Left ventricle myocardium inferior (tissue), 1 donor: ENCODE data around the gene TTC39B. TPM values are rescaled to one million over a fixed set of nuclear protein-coding genes. Genes with fewer than 3 reads are reported as not detected.
A peak's percentile ranks its signal among the peaks of the same experiment; 100 is the strongest.

Experiments
- DNase-seq: peaks from one replicate; pipeline ENCODE4 v3.0.0-alpha.2; 2020
- H3K27ac ChIP-seq: fragments of 200-600 bp; replicated peaks from 2 replicates; pipeline ENCODE4 v1.8.0; 2021
- H3K27me3 ChIP-seq: fragments of 200-600 bp; 2 replicates; pipeline ENCODE4 v1.8.0; 2021; ENCODE audit warnings: low read depth
- H3K36me3 ChIP-seq: fragments of 200-600 bp; 2 replicates; pipeline ENCODE4 v1.8.0; 2021
- H3K4me1 ChIP-seq: fragments of 200-600 bp; 2 replicates; pipeline ENCODE4 v1.8.0; 2021
- H3K4me3 ChIP-seq: fragments of 200-600 bp; 2 replicates; pipeline ENCODE4 v1.8.0; 2021; ENCODE audit warnings: mild to moderate bottlenecking, moderate library complexity
- H3K9me3 ChIP-seq: fragments of 200-600 bp; replicated peaks from 2 replicates; pipeline ENCODE4 v1.8.0; 2021
- intact Hi-C: fragments of 100-400 bp; cut with micrococcal nuclease; formaldehyde crosslinking; loops from one replicate; pipeline ENCODE4 v1.11.0; 2022
- total RNA-seq: library from RNA; stranded (reverse); fragmentation: NEBNext Ultra II Directional; extraction: Animal tissue kit (Norgen Biotek cat#: 25700); gene quantifications from one replicate; pipeline ENCODE4 v1.2.1, GENCODE V29; 2021
- TF ChIP-seq, protein P1 (sequence below): fragments of 200-600 bp; IDR thresholded peaks from 2 replicates; pipeline ENCODE4 v1.8.0; 2021; ENCODE audit warnings: antibody characterized with exemption, mild to moderate bottlenecking, borderline replicate concordance
- donor health status: DM: no; HTN: yes; CAD: no; lungs with severe emphysema.

Gene TTC39B
- total RNA-seq, 1 donor from 2014 or later, result 1.6 TPM

DNA sequence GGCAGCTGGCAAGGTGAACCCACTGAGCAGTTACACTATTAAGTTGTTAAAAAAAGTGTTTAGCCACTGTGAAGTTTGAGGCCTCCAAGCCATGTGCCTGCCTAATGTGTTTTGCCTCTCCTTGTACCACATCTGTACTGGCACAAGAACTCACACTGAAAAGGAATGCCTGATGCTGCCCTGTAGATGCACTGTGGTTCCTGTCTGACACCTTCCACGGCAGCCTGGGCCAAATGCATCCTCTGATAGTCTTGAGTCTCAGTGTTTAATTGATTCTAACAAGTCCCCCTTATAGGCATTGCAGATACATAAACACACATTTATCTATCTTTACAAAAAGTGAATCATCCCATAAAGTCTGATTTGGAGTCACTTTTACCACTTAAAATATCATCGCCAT lies 169.9 kb downstream of the TTC39B start:
- Histone ChIP-seq H3K27ac (no peak overlapping the region), H3K27me3 (no peaks in the 10 kb centered on the region), H3K4me1 (peaks cover 7% of the 10 kb centered on the region), H3K9me3 (no peaks in the 10 kb centered on the region), H3K36me3 (no peaks in the 10 kb centered on the region), H3K4me3 (no peak overlapping the region)
- no peak for DNase-seq
- TF ChIP-seq, protein P1, sequence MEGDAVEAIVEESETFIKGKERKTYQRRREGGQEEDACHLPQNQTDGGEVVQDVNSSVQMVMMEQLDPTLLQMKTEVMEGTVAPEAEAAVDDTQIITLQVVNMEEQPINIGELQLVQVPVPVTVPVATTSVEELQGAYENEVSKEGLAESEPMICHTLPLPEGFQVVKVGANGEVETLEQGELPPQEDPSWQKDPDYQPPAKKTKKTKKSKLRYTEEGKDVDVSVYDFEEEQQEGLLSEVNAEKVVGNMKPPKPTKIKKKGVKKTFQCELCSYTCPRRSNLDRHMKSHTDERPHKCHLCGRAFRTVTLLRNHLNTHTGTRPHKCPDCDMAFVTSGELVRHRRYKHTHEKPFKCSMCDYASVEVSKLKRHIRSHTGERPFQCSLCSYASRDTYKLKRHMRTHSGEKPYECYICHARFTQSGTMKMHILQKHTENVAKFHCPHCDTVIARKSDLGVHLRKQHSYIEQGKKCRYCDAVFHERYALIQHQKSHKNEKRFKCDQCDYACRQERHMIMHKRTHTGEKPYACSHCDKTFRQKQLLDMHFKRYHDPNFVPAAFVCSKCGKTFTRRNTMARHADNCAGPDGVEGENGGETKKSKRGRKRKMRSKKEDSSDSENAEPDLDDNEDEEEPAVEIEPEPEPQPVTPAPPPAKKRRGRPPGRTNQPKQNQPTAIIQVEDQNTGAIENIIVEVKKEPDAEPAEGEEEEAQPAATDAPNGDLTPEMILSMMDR, result no peak
- intact Hi-C loops, result no loop called here

DNA sequence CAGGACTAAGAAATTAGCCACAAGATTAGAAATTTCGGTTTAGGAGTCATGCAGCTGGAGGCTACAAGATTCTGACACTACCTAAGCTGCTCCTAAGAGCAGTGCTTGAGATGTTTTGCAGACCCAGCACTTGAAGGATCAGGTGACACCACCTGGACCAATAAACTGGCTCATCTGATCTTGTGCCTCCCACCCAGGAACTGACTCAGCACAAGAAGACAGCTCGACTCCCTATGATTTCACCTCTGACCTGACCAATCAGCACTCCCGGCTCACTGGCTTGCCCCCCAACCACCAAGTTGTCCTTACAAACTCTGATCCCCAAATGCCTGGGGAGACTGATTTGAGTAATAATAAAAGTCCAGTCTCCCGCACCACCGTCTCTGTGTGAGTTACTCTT lies 170.4 kb downstream of the TTC39B start:
- Histone ChIP-seq H3K36me3 (no peaks in the 10 kb centered on the region), H3K4me1 (peaks cover 9% of the 10 kb centered on the region), H3K27me3 (no peaks in the 10 kb centered on the region), H3K4me3 (no peak overlapping the region), H3K27ac (no peak overlapping the region), H3K9me3 (no peaks in the 10 kb centered on the region)
- TF ChIP-seq, protein P1, result no peak
- no peak for DNase-seq
- intact Hi-C loops, result no loop called here

DNA sequence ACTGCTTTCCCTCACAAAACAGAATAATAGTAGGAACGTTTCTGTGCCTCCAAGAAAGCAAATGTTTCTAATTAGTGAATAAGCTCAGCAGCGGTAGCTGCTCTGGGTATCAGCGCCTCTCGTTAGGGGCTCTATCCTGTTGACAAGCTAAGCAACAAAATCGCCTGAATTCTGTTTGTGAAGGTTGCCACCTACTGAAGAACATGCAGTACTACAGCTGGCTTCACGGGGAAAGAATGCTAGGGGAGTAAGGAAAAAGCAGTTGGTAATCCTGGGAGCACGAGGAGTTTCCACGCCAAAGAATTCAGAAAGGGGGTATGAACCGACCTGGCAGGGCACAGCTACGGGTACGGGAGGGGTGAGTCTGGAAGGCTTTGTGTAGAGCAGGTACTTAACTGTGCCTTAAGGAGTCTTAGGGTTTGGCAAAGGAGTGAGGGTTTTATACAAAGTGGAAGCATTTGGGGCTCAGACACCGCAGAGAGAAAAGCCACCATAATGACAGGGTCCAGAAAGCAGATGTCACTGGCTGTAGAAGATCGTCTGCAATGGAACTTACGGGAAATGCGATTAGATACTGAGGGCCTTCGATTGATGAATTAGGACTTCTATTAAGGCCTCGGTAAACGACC lies 171.7 kb downstream of the TTC39B start:
- Histone ChIP-seq H3K9me3 (no peaks in the 10 kb centered on the region), H3K36me3 (no peaks in the 10 kb centered on the region), H3K27me3 (no peaks in the 10 kb centered on the region), H3K4me1 (peaks cover 9% of the 10 kb centered on the region), H3K27ac (no peak overlapping the region), H3K4me3 (peak overlapping the region; percentile 40)
- TF ChIP-seq, protein P1, result peak; percentile 93
- no peak for DNase-seq
- intact Hi-C loops, result no loop called here

DNA sequence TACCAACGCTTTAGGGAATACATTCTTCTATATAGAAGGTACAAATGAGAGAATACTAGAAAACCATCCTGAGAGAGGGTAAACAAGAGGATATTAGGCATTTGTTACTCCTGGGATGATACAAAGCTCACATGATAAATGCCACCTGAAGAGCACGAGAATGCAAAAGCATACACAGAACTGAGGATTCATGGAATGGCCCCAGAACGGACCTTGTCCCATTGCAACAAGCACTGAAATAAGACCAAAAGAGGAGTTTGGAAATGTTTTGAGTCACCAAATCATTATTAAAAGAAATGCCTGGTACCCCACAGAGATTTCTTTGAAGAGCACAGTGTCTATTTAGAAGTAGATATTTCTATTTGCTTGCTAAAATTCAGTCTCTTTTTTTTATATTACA lies 173.5 kb downstream of the TTC39B start:
- no peak for DNase-seq
- H3K27me3 ChIP-seq, result no peaks in the 10 kb centered on the region
- peaks cover 9% of the 10 kb centered on the region for H3K4me1 ChIP-seq
- TF ChIP-seq, protein P1, result no peak
- no peaks in the 10 kb centered on the region for H3K36me3 ChIP-seq
- intact Hi-C loops, result no loop called here
- H3K27ac ChIP-seq, result no peak overlapping the region
- H3K9me3 ChIP-seq, result no peaks in the 10 kb centered on the region
- H3K4me3 ChIP-seq, result no peak overlapping the region

DNA sequence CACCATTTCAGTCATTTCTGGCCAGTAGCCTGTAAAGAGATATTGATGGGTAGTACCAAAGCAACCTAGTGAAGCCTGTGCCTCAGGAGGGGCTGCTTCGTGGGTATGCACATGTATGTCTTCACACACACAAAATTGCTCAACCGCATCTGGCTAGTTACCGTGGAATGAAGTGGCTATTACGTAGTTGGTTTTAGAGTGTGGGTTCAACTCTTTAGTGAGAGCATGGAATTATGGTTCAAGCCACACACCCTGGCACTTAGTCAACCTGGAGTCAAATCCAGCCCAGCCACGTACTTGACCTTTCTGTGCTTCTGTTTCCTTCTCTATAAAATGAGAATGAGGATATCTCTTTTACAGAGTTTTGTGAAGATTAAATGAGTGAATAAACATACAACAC lies 174.9 kb downstream of the TTC39B start:
- TF ChIP-seq, protein P1, result no peak
- intact Hi-C loops, result no loop called here
- no peak for DNase-seq
- no peaks in the 10 kb centered on the region for H3K9me3 ChIP-seq
- H3K4me3 ChIP-seq, result no peak overlapping the region
- no peaks in the 10 kb centered on the region for H3K27me3 ChIP-seq
- no peak overlapping the region for H3K27ac ChIP-seq
- no peaks in the 10 kb centered on the region for H3K36me3 ChIP-seq
- H3K4me1 ChIP-seq, result peaks cover 9% of the 10 kb centered on the region
